Measurements from ENCODE around the gene C5. TPM values are rescaled to one million over a fixed set of nuclear protein-coding genes. Genes with fewer than 3 reads are reported as not detected.

C5 gene
- total and polyA plus RNA-seq, 2 experiments from 2014 or later = 0.31 TPM; not detected in 1

DNA sequence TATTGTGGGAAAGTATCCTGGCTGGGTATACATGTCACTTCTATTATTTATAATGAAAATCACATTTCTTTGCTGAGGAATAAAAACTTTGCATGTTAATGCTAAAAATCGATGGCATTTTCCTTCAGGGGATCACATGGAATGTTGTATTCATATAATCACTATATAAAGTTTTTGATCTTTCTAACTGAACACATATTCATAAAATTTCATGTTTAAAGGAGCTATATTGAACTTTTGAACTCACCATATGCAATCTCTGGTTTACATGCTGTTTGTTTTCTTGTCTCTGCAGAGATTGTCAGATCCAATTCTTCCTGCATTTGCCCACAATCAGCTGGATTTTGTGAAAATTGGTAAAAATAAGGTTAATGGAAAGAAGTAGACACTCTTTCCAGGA lies 90.1 kb downstream of the C5 start:
- ATAC-seq (no peak), DNase-seq (ENCODE audit: low spot score) (no peak)
- H3K36me3 Mint-ChIP-seq (ENCODE audit: low read depth) = no peaks in the 10 kb centered on the region
- Histone ChIP-seq H3K4me1 (ENCODE audit: insufficient read depth) (peaks cover 13% of the 10 kb centered on the region), H2AFZ (no peak overlapping the region), H3K27me3 (ENCODE audit: insufficient read depth) (no peaks in the 10 kb centered on the region), H3K27ac (ENCODE audit: low read depth) (no peak overlapping the region), H3K79me2 (replicated peaks; ENCODE audit: insufficient read depth) (no peaks in the 10 kb centered on the region), H3K4me2 (no peak overlapping the region), H3F3A (replicated peaks; ENCODE audit: low read depth) (no peaks in the 10 kb centered on the region), H3K9me2 (ENCODE audit: insufficient read depth) (no peaks in the 10 kb centered on the region), H3K4me3 (no peak overlapping the region), H4K20me1 (replicated peaks; ENCODE audit: insufficient read depth) (no peaks in the 10 kb centered on the region), H3K36me3 (ENCODE audit: insufficient read depth) (no peaks in the 10 kb centered on the region)
- H3K27me3 Mint-ChIP-seq (ENCODE audit: insufficient read depth, low read depth, poor library complexity) = no peaks in the 10 kb centered on the region
- peaks cover 13% of the 10 kb centered on the region for H3K4me1 Mint-ChIP-seq
- TF ChIP-seq ZNF462 (CRISPR knock-in tag; IDR thresholded peaks at IDR 0.05) (no peak), NANOG (IDR thresholded peaks at IDR 0.05; ENCODE audit: borderline replicate concordance) (no peak), STAT1 (IDR thresholded peaks at IDR 0.05; ENCODE audit: unreplicated experiment) (no peak), JUNB (IDR thresholded peaks at IDR 0.05; ENCODE audit: unreplicated experiment) (no peak), EZH2 (IDR thresholded peaks at IDR 0.05; ENCODE audit: low read depth, unreplicated experiment) (no peak), ZNF114 (CRISPR knock-in tag; IDR thresholded peaks at IDR 0.05) (no peak), ETS1 (IDR thresholded peaks at IDR 0.05) (no peak), CTCF (conservative IDR thresholded peaks at IDR 0.05; ENCODE audit: low read depth in 2 of 2) (no peak), ZNF331 (CRISPR knock-in tag; IDR thresholded peaks at IDR 0.05; ENCODE audit: low read depth) (no peak), EZH2phosphoT487 (IDR thresholded peaks at IDR 0.05; ENCODE audit: unreplicated experiment) (no peak), CREB1 (CRISPR knock-in tag; IDR thresholded peaks at IDR 0.05; ENCODE audit: low read depth) (no peak), POLR2AphosphoS5 (IDR thresholded peaks at IDR 0.05; ENCODE audit: low read depth) (no peak)
- TF ChIP-seq, protein P1, sequence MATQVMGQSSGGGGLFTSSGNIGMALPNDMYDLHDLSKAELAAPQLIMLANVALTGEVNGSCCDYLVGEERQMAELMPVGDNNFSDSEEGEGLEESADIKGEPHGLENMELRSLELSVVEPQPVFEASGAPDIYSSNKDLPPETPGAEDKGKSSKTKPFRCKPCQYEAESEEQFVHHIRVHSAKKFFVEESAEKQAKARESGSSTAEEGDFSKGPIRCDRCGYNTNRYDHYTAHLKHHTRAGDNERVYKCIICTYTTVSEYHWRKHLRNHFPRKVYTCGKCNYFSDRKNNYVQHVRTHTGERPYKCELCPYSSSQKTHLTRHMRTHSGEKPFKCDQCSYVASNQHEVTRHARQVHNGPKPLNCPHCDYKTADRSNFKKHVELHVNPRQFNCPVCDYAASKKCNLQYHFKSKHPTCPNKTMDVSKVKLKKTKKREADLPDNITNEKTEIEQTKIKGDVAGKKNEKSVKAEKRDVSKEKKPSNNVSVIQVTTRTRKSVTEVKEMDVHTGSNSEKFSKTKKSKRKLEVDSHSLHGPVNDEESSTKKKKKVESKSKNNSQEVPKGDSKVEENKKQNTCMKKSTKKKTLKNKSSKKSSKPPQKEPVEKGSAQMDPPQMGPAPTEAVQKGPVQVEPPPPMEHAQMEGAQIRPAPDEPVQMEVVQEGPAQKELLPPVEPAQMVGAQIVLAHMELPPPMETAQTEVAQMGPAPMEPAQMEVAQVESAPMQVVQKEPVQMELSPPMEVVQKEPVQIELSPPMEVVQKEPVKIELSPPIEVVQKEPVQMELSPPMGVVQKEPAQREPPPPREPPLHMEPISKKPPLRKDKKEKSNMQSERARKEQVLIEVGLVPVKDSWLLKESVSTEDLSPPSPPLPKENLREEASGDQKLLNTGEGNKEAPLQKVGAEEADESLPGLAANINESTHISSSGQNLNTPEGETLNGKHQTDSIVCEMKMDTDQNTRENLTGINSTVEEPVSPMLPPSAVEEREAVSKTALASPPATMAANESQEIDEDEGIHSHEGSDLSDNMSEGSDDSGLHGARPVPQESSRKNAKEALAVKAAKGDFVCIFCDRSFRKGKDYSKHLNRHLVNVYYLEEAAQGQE (IDR thresholded peaks at IDR 0.05; ENCODE audit: unreplicated experiment) = no peak
- H3K4me3 Mint-ChIP-seq = no peak overlapping the region
- H3K27ac Mint-ChIP-seq = no peak overlapping the region
- H3K9me3 Mint-ChIP-seq = no peaks in the 10 kb centered on the region

All from GM23338 (cell line).